Measurements from ENCODE around the gene GOLM1. TPM values are rescaled to one million over a fixed set of nuclear protein-coding genes. Genes with fewer than 3 reads are reported as not detected.
A peak's percentile ranks its signal among the peaks of the same experiment; 100 is the strongest.

Gene GOLM1
- total RNA-seq, 1 donor from 2014 or later, result 177 TPM

- no peak for DNase-seq (ENCODE audit: low read depth)
These were observed 53.7 kb downstream of the GOLM1 start for GRCh38 chr9:86045654-86046053.

- DNase-seq (ENCODE audit: low read depth), result no peak
These were observed 55.4 kb downstream of the GOLM1 start for GRCh38 chr9:86043999-86044398.

GRCh38 chr9:86043586-86043985 lies 55.8 kb downstream of the GOLM1 start:
- no peak for DNase-seq (ENCODE audit: low read depth)

- DNase-seq (ENCODE audit: low read depth), result peak; percentile 68
These were observed 57.0 kb downstream of the GOLM1 start for GRCh38 chr9:86042199-86042978.

GRCh38 chr9:86041311-86041741 lies 58.0 kb downstream of the GOLM1 start:
- DNase-seq (ENCODE audit: low read depth), result peak; percentile 86

- no peak for DNase-seq (ENCODE audit: low read depth)
These were observed 58.5 kb downstream of the GOLM1 start for GRCh38 chr9:86040861-86041155.

- DNase-seq (ENCODE audit: low read depth), result no peak
These were observed 59.1 kb downstream of the GOLM1 start for GRCh38 chr9:86039991-86040860.

- DNase-seq (ENCODE audit: low read depth), result no peak
These were observed 62.8 kb downstream of the GOLM1 start for GRCh38 chr9:86036555-86036954.

GRCh38 chr9:86035827-86036440 lies 63.4 kb downstream of the GOLM1 start:
- DNase-seq (ENCODE audit: low read depth), result no peak

GRCh38 chr9:86034863-86035734 lies 64.3 kb downstream of the GOLM1 start:
- peak; percentile 54 for DNase-seq (ENCODE audit: low read depth)

GRCh38 chr9:86027767-86028166 lies 71.6 kb downstream of the GOLM1 start:
- no peak for DNase-seq (ENCODE audit: low read depth)

- no peak for DNase-seq (ENCODE audit: low read depth)
These were observed 76.6 kb downstream of the GOLM1 start for GRCh38 chr9:86022687-86023266.

- DNase-seq (ENCODE audit: low read depth), result no peak
These were observed 78.2 kb downstream of the GOLM1 start for GRCh38 chr9:86021166-86021565.

GRCh38 chr9:86020731-86021130 lies 78.6 kb downstream of the GOLM1 start:
- DNase-seq (ENCODE audit: low read depth), result no peak

GRCh38 chr9:86009133-86009532 lies 90.2 kb downstream of the GOLM1 start:
- DNase-seq (ENCODE audit: low read depth), result no peak

- no peak for DNase-seq (ENCODE audit: low read depth)
These were observed 94.0 kb downstream of the GOLM1 start for GRCh38 chr9:86005253-86005775.

GRCh38 chr9:85995599-85995998 lies 103.8 kb downstream of the GOLM1 start:
- no peak for DNase-seq (ENCODE audit: low read depth)

- no peak for DNase-seq (ENCODE audit: low read depth)
These were observed 104.3 kb downstream of the GOLM1 start for GRCh38 chr9:85995097-85995496.

GRCh38 chr9:85994191-85994590 lies 105.2 kb downstream of the GOLM1 start:
- no peak for DNase-seq (ENCODE audit: low read depth)

- DNase-seq (ENCODE audit: low read depth), result no peak
These were observed 112.1 kb downstream of the GOLM1 start for GRCh38 chr9:85987236-85987635.

- no peak for DNase-seq (ENCODE audit: low read depth)
These were observed 114.9 kb downstream of the GOLM1 start for GRCh38 chr9:85984457-85984856.
